ENCODE results near the gene MYO1H. TPM values are rescaled to one million over a fixed set of nuclear protein-coding genes. Genes with fewer than 3 reads are reported as not detected.

Gene MYO1H
- total RNA-seq, 4 donors from 2014 or later: not detected

DNA sequence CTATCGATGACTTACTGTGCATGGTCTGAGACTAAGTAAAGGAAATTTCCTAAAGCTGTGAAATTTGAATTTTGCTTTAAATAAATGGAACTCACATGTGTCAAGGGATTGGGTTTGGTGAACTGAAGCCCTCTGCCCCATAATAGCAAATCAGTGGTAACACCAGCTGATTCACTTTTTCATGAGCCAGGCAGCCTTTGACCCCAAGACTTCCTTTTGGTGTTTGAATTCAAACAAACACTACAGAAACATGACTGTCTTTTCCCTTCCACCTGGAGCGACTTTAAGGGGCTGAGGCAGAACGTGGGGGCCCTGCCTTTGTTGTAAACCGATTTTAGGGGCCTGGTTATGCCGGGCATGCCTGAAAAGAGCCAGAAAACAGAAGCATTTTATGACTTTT lies 100.6 kb downstream of the MYO1H start:
- no peak overlapping the region for H3K27ac ChIP-seq
- intact Hi-C loops (cut with DNase I; ENCODE audit: low total_unique reads): no loop called here
- no peaks in the 10 kb centered on the region for H3K36me3 ChIP-seq
- TF ChIP-seq, protein P1, sequence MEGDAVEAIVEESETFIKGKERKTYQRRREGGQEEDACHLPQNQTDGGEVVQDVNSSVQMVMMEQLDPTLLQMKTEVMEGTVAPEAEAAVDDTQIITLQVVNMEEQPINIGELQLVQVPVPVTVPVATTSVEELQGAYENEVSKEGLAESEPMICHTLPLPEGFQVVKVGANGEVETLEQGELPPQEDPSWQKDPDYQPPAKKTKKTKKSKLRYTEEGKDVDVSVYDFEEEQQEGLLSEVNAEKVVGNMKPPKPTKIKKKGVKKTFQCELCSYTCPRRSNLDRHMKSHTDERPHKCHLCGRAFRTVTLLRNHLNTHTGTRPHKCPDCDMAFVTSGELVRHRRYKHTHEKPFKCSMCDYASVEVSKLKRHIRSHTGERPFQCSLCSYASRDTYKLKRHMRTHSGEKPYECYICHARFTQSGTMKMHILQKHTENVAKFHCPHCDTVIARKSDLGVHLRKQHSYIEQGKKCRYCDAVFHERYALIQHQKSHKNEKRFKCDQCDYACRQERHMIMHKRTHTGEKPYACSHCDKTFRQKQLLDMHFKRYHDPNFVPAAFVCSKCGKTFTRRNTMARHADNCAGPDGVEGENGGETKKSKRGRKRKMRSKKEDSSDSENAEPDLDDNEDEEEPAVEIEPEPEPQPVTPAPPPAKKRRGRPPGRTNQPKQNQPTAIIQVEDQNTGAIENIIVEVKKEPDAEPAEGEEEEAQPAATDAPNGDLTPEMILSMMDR (IDR thresholded peaks at IDR 0.05): no peak
- TF ChIP-seq POLR2A (IDR thresholded peaks at IDR 0.05): no peak
- no peaks in the 10 kb centered on the region for H3K9me3 ChIP-seq
- H3K4me3 ChIP-seq: no peak overlapping the region
- no peaks in the 10 kb centered on the region for H3K27me3 ChIP-seq
- no peak for DNase-seq
- H3K4me1 ChIP-seq: peaks cover 0 to 4% of the 10 kb centered on the region in 2 donors

DNA sequence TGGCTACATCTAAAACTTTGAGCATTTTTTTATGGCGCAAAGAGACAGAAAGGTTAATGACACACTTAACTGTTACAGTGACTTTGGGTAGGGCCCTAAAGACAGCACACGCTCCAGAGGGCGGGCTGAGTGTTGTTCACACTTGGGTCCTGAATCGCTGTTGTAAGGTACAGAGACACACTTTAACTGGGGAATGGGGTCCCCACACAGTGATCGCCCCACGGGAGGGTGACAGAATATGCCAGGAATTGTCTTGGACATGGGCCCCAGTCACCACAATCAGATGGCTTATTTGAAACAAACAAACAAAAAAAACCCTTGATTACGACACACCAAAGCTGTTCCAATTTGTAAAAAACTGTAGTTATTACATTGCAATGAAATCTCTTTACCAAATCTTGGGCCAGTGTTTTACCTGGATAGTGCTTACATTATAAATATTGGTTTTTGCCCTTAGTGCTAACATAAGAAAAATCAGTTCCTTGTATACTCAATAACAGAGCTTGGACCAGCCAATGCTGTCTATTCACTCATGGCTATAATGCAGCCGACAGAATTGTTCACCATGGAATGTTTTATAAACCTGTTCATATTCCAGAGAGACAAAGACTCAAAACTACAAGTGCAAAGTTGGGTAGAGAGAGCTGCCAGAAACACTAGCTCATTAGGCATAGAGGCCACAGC lies 101.1 kb downstream of the MYO1H start:
- DNase-seq: no peak
- TF ChIP-seq, protein P1 (IDR thresholded peaks at IDR 0.05): no peak
- no peak for TF ChIP-seq POLR2A (IDR thresholded peaks at IDR 0.05)
- H3K9me3 ChIP-seq: no peaks in the 10 kb centered on the region
- peaks cover 0 to 4% of the 10 kb centered on the region in 2 donors for H3K4me1 ChIP-seq
- no peaks in the 10 kb centered on the region for H3K36me3 ChIP-seq
- H3K4me3 ChIP-seq: no peak overlapping the region
- H3K27ac ChIP-seq: no peak overlapping the region
- intact Hi-C loops (cut with DNase I; ENCODE audit: low total_unique reads): no loop called here
- no peaks in the 10 kb centered on the region for H3K27me3 ChIP-seq

DNA sequence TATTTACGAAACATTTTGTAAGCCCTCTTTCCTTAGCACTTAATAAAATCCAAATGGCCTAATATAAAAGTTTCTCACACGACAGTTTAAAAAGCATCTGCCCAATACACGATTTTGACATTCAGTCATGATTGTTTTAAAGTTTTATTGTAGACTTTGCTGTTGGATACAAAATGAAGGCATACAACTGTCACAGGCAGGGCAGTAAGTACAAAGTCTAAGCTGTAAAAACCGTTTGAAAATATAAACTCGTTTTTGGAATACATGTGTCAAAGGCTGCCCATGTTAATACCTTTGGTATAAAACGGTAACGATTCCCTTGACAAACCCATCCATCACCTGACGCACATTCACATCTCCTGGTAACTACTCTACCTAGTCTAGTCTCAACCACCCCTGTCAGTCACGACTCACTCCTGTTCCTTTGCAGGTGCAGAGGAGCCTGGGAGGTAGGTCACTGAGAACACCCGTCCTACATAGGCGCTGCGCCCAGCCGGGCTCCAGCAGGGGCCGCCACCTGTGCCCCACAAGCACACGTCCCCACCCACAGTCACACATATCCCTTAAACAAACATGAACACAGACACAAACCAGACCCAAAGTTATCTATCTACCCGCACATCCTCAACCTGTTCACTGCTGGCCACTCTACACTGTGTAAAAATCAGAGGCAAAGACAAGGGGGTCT lies 102.3 kb downstream of the MYO1H start:
- Histone ChIP-seq H3K4me3 (no peak overlapping the region), H3K9me3 (no peaks in the 10 kb centered on the region), H3K27me3 (no peaks in the 10 kb centered on the region), H3K36me3 (no peaks in the 10 kb centered on the region), H3K4me1 (peaks cover 0 to 4% of the 10 kb centered on the region in 2 donors), H3K27ac (no peak overlapping the region)
- no peak for DNase-seq
- TF ChIP-seq, protein P1 (IDR thresholded peaks at IDR 0.05): no peak
- no peak for TF ChIP-seq POLR2A (IDR thresholded peaks at IDR 0.05)
- intact Hi-C loops (cut with DNase I; ENCODE audit: low total_unique reads): no loop called here

DNA sequence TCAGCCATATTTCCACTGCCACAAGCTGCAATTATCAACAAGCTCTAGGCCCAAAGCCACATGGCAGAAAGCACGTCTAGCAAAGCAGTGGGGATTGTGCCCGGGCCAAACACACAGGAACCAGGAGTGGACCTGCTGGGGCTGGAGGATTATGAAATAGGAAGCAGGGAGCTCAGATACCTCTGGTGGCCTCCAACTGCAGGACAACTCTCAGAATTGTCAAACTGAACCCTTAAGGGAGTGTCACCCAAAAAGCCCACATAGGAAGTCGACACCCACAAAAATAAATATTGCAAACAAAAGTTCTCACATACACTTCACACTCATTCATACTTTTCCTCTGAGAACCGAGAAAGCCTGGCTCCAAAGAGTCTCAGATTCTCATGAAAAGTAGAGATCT lies 103.3 kb downstream of the MYO1H start:
- H3K27ac ChIP-seq: no peak overlapping the region
- H3K36me3 ChIP-seq: no peaks in the 10 kb centered on the region
- TF ChIP-seq, protein P1 (IDR thresholded peaks at IDR 0.05): no peak
- no peak for TF ChIP-seq POLR2A (IDR thresholded peaks at IDR 0.05)

DNA sequence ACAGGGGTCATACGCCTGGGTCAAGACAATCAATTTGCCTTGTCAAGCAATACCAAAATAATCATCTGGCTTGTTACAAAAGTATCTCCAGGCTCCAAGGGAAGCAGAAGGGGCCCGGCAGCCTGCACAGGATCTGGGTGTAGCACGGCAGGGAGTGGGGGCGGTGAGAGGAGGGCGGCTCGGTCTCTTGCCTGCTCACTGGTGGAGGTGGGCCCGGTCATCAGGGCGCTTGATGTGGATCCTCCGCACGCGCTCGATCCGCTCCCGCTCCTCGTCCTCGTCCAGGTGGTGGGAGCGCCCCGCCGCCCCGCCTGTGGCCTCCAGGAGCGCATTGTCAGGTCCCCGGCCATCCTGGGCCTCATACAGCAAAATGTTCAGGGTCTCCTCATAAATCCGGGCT lies 103.7 kb downstream of the MYO1H start:
- Histone ChIP-seq H3K9me3 (no peaks in the 10 kb centered on the region), H3K27ac (no peak overlapping the region), H3K4me3 (no peak overlapping the region), H3K27me3 (no peaks in the 10 kb centered on the region), H3K36me3 (no peaks in the 10 kb centered on the region), H3K4me1 (peaks cover 0 to 4% of the 10 kb centered on the region in 2 donors)
- intact Hi-C loops (cut with DNase I; ENCODE audit: low total_unique reads): no loop called here
- no peak for DNase-seq
- TF ChIP-seq, protein P1 (IDR thresholded peaks at IDR 0.05): no peak
- TF ChIP-seq POLR2A (IDR thresholded peaks at IDR 0.05): no peak

More for the DNA sequence above, 103.3 kb downstream of the MYO1H start:
- DNase-seq: no peak
- Histone ChIP-seq H3K4me1 (peaks cover 0 to 4% of the 10 kb centered on the region in 2 donors), H3K4me3 (no peak overlapping the region), H3K27me3 (no peaks in the 10 kb centered on the region), H3K9me3 (no peaks in the 10 kb centered on the region)
- intact Hi-C loops (cut with DNase I; ENCODE audit: low total_unique reads): no loop called here

Data from uterus (tissue), 4 donors.